ENCODE measurements around the gene TRIM44. TPM values are rescaled to one million over a fixed set of nuclear protein-coding genes. Genes with fewer than 3 reads are reported as not detected.

TRIM44 gene
- total RNA-seq, 6 experiments from 2014 or later = 13.9 to 37.1 (median 31.9) TPM

DNA sequence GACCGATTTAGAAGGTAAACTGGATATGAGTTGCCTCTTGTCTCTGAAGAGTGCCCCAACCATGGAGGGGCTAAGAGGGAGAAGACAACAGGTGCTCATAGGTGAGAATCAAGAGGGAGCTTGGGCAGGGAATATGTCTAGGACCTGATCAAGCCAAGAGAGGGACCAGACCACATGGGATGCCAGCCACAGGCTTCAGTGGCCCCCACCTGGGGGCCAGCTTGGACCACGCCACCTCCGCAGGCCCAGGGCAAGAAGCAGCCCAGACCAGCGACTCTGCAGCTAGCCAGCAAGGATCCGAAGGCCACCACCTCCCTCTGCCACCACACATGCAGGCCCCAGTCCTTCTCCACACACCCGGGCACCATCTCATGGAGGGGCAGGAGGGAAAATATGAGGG is 188.8 kb downstream of the TRIM44 start:
- H3K27ac ChIP-seq = no peak overlapping the region
- intact Hi-C loops (cut with DNase I) = no loop called here
- 86% methylated on average over 2 of the region's 6 CpGs for whole genome bisulfite sequencing (ENCODE audit: insufficient coverage, low coverage, low lambda C conversion rate, missing lambda C conversion rate)
- TF ChIP-seq, protein P1, sequence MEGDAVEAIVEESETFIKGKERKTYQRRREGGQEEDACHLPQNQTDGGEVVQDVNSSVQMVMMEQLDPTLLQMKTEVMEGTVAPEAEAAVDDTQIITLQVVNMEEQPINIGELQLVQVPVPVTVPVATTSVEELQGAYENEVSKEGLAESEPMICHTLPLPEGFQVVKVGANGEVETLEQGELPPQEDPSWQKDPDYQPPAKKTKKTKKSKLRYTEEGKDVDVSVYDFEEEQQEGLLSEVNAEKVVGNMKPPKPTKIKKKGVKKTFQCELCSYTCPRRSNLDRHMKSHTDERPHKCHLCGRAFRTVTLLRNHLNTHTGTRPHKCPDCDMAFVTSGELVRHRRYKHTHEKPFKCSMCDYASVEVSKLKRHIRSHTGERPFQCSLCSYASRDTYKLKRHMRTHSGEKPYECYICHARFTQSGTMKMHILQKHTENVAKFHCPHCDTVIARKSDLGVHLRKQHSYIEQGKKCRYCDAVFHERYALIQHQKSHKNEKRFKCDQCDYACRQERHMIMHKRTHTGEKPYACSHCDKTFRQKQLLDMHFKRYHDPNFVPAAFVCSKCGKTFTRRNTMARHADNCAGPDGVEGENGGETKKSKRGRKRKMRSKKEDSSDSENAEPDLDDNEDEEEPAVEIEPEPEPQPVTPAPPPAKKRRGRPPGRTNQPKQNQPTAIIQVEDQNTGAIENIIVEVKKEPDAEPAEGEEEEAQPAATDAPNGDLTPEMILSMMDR (IDR thresholded peaks at IDR 0.05) = no peak
- TF ChIP-seq POLR2A (IDR thresholded peaks at IDR 0.05) = no peak
- no peak for DNase-seq
- H3K4me1 ChIP-seq = no peaks in the 10 kb centered on the region
- no peaks in the 10 kb centered on the region for H3K27me3 ChIP-seq
- ATAC-seq = no peak
- no peak overlapping the region for H3K4me3 ChIP-seq
- no peaks in the 10 kb centered on the region for H3K9me3 ChIP-seq
- no peaks in the 10 kb centered on the region for H3K36me3 ChIP-seq

GRCh38 chr11:35852056-35852455 is 189.5 kb downstream of the TRIM44 start:
- DNase-seq = no peak
- TF ChIP-seq, protein P1 (IDR thresholded peaks at IDR 0.05) = peak in 1 of 4 donors; percentile 6
- TF ChIP-seq POLR2A (IDR thresholded peaks at IDR 0.05) = no peak
- peak; percentile 33 to 74 (median 42) for ATAC-seq
- no peaks in the 10 kb centered on the region for H3K9me3 ChIP-seq
- H3K4me3 ChIP-seq = no peak overlapping the region
- WGBS (ENCODE audit: insufficient coverage, low coverage, low lambda C conversion rate, missing lambda C conversion rate) = 40% methylated on average over 6 of the region's 6 CpGs
- H3K27ac ChIP-seq = no peak overlapping the region
- no peaks in the 10 kb centered on the region for H3K36me3 ChIP-seq
- intact Hi-C loops (cut with DNase I) = no loop called here
- H3K4me1 ChIP-seq = no peaks in the 10 kb centered on the region
- no peaks in the 10 kb centered on the region for H3K27me3 ChIP-seq

DNA sequence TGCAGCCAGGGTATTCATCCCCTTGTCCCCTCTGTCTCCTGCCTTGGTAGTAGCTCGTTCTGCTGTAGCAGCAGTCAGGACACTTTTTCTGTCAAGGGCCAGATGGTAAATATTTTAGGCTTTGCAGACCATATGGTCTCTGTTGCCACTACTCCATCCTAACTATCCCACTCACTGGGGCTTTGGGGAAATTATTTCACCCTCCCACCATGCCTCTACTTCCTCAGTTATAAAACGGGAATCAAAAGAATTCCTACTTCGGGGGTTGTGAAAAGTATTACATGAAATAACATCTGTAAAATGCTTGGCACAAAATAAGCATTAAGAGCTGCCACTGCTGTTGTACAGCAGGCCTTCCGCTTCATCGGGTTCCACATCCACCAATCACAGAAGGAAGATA is 191.4 kb downstream of the TRIM44 start:
- H3K27ac ChIP-seq = no peak overlapping the region
- DNase-seq (no peak), ATAC-seq (no peak)
- TF ChIP-seq POLR2A (IDR thresholded peaks at IDR 0.05) = no peak
- TF ChIP-seq, protein P1 (IDR thresholded peaks at IDR 0.05) = no peak
- H3K27me3 ChIP-seq = no peaks in the 10 kb centered on the region
- no peaks in the 10 kb centered on the region for H3K36me3 ChIP-seq
- H3K4me3 ChIP-seq = no peak overlapping the region
- H3K4me1 ChIP-seq = no peaks in the 10 kb centered on the region
- intact Hi-C loops (cut with DNase I) = no loop called here
- WGBS (ENCODE audit: insufficient coverage, low coverage, low lambda C conversion rate, missing lambda C conversion rate) = 71% methylated on average over 5 of the region's 5 CpGs
- no peaks in the 10 kb centered on the region for H3K9me3 ChIP-seq

DNA sequence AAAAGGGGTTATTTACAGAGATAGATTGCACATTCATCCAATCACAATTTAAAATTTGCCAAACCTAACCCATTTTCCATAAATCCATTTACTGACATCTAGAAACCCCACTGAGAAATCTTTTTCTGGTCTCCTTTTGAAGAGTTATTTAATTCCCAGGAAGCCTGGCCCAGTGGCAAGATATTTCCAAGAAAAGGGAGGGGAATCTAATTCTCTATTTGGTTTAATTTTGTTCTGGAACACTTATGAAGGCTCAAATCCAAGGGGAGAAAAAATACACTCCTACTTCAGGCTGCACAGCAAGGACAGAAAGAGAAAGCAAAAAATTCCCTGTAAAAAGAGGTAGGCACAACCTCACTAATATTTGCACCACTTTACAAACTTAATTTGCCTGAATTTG is 193.1 kb downstream of the TRIM44 start:
- ATAC-seq (no peak), DNase-seq (no peak)
- H3K36me3 ChIP-seq = no peaks in the 10 kb centered on the region
- no peaks in the 10 kb centered on the region for H3K27me3 ChIP-seq
- H3K9me3 ChIP-seq = no peaks in the 10 kb centered on the region
- intact Hi-C loops (cut with DNase I) = no loop called here
- TF ChIP-seq POLR2A (IDR thresholded peaks at IDR 0.05) = no peak
- TF ChIP-seq, protein P1 (IDR thresholded peaks at IDR 0.05) = no peak
- no peak overlapping the region for H3K27ac ChIP-seq
- H3K4me3 ChIP-seq = no peak overlapping the region
- H3K4me1 ChIP-seq = no peaks in the 10 kb centered on the region

GRCh38 chr11:35856259-35856658 is 193.7 kb downstream of the TRIM44 start:
- WGBS (ENCODE audit: insufficient coverage, low coverage, low lambda C conversion rate, missing lambda C conversion rate) = 61% methylated on average over 2 of the region's 2 CpGs
- no peak for ATAC-seq
- Histone ChIP-seq H3K36me3 (no peaks in the 10 kb centered on the region), H3K4me3 (no peak overlapping the region), H3K27me3 (no peaks in the 10 kb centered on the region), H3K9me3 (no peaks in the 10 kb centered on the region), H3K27ac (no peak overlapping the region), H3K4me1 (no peaks in the 10 kb centered on the region)
- TF ChIP-seq, protein P1 (IDR thresholded peaks at IDR 0.05) = no peak
- no peak for TF ChIP-seq POLR2A (IDR thresholded peaks at IDR 0.05)
- DNase-seq = no peak
- intact Hi-C loops (cut with DNase I) = no loop called here

Data from right lobe of liver (tissue), 6 donors.